C1 segment of cervical spinal cord (tissue), 14 donors: ENCODE results near the gene TARM1.

Source experiments
- DNase-seq, 14 donors: peaks; one replicate each; lab custom pipeline; 2025; lab: John Stamatoyannopoulos, UW

The TARM1 gene

DNA sequence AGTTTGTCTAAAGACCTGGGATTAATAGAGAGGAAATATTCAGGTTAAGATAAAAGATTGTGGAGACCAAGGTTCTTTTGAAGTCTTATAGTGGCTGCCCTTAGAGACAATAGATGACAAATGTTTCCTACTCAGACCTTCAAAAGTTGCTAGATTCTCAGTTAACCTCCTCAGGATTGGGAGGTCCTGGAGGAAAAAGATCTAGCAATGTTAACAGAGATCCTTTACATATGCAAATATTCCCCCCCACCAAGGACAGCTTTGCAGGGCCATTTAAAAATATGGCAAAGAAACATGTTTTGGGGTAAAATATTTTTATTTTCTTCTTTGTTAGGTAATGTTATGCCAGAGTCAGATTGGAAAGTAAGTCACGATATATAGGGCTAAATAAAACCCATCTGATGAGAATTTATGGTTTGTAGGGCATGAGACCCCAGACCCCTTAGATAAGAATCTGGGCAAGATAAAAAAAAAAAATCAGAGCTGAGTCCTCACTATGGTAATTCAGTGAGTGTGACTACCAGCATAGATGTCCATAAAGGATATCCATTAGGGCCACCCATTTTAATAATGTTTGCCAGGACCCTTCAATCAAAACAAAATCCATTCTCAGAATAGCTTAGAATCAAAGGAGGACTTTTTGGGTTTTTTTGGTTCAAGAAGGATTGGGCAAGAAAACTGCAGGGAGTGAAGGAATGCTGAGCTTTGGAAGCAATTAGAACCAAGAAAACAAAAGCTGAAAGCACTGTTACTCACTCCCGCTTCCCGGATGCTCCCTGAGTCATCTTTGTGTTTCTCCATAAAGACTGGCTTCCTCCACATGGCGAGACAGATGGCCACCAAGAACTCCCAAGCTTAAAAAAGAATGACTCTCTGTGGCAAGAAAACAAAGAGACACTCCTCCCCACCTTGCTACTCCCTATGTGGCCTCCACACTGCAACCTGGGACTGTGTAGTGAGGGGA is 45.7 kb downstream of the TARM1 start:
- DNase-seq: no peak

DNA sequence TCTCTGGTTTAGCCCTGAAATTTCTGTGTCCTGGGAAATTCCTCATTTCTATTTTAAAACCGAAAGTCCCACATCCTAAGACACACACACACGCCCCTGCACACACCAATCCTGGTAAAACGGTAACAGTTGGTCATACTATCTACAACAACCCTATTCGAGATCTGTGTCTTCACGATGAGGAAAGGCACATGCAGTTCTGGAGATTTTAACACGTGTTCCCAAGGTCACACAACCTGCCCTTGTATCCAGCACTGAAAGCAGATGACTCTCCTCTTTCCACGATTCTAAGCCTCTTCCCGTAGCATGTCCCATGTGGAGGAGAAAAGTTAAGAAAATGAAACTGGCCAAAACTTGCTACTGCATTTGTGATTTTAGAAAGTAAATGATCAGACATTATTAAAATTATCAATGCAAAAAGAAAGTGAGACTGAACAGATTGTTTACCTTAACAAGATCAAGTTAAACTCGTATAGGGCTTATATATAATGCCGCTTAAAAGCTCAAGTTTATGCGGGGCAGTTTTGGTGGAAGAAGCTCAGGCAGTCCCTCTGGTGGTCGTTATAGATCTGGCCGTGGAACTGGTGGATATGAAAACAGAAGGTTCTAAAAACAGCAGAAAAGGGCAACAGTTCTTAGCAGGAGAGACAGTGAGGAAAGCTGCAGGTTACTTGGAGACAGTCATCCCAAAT is 50.1 kb downstream of the TARM1 start:
- no peak for DNase-seq

DNA sequence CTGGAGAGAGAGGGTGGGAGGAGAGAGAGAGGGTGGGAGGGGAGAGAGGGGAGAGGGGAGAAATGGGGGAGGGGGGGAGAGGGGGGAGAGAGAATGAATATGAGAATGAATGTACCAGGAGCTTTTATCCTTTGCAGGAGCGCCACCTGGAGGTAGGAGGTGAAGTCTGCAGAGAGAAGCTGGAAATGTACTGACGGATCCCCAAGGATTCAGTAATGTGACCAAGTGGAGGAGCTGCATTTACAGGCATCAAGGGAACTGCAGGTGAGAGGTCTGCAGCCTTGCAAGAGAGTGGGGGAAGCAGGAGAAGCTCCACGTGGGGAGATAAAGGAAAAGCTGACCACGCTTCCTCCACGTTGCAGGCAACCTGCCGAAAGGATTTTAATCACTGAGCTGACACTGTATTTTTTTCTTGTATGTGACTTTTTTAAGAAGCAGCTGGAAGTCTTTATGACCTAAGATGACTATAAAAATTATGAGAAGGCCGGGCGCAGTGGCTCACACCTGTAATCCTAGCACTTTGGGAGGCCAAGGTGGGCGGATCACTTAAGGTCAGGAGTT is 51.2 kb downstream of the TARM1 start:
- peak in 6 of 14 donors; percentile 0 to 13 (median 5) for DNase-seq

DNA sequence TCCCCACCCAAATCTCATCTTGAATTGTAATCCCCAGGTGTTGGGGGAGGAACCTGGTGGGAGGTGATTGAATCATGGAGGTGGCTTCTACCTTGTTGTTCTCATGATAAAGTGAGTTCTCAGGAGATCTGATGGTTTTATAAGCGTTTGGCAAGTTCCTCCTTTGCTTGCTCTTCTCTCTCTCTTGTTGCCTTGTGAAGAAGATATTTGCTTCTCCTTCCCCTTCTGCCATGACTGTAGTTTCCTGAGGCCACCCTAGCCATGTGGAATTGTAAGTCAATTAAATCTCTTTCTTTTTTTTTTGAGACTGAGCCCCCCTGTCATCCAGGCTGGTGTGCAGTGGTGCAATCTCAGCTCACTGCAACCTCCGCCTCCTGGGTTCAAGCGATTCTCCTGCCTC is 51.9 kb downstream of the TARM1 start:
- DNase-seq: no peak

DNA sequence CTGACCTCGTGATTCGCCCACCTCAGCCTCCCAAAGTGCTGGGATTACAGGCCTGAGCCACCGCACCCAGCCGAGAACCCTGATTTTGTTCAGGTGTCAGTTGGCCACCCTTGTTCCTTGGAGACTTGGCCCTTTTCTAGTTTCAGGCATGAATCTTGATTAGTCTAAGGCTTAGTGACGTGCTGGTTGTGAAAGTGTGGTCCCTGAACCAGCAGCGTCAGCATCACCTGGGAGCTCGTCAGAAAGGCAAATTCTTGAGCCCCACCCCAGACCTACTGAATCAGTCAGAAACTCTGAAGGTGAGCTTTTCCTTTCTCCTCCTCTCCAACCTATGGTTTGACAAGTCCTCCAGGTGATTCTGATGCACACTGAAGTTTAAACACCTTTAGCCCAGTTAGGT is 54.5 kb downstream of the TARM1 start:
- no peak for DNase-seq

DNA sequence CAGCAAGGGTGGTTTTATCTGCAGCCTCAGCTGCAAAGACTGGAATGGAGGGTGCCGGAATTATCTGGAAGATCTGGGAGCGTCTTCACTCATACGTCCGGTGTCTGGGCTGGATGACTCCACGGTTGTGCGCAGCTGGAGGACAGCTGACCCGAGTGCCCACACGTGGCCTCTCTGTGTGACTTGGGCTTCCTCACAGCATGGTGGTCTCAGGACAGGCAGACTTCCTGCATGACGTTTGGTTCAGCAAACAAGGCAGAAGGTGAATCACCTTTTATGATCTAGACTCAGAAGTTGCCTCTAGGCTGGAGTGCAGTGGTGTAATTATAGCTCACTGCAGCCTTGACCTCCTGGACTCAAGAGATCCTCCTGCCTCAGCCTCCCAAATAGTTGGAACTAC is 56.5 kb downstream of the TARM1 start:
- DNase-seq: no peak

DNA sequence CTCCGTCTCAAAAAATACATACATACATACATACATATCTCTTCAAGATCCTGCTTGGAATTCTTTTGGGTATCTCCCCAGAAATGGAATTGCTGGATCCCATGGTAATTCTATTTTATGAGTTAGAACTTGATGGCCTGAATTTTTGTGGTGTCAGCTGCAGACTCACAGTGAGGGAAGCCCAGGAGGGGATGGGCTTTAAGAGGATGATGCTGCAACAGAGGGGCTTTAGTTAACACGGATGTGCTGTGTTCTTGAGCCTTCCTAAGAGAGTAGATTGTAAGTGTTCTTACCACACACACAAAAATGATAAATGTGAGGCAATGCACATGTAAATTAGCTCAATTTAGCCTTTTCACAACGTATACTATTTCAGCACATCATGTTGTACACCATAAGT is 58.0 kb downstream of the TARM1 start:
- DNase-seq: no peak

DNA sequence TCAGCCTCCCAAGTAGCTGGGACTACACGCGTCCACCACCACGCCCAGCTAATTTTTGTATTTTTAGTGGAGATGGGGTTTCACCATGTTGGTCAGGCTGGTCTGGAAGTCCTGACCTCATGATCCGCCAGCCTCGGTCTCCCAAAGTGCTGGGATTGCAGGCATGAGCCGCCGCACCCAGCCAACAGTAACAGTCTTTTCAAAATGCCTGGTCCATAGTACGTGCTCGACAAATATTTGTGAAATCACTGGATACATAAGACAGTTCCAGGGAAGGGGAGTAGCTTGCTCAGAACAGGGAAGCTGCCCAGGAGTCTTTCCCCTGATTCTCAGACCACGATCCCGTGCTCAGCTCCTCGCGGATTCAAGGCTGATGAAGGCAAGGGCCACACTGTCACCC is 59.2 kb downstream of the TARM1 start:
- DNase-seq: no peak

DNA sequence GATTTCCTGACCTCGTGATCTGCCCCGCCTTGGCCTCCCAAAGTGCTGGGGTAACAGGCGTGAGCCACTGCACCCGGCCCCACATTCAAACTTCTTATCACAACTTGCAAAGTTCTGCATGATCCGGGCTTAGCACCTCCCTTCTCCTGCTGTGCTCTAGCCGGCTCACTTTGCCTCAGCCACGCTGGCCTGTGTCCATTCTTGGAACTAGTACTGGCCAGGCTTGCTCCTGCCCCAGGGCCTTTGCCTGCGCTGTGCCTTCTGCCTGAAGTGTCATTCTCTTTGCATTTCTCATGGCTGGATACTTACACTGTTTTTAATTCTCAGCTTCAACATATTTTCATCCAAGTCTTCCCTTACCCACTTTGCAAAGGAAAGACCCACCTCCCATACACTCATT is 59.8 kb downstream of the TARM1 start:
- DNase-seq: no peak
